ENCODE measurements around the gene CCDC110. TPM values are rescaled to one million over a fixed set of nuclear protein-coding genes. Genes with fewer than 3 reads are reported as not detected.

Gene CCDC110
- polyA plus RNA-seq, 2 of the 4 experiments (the other 2 are of a cell fraction) = 0.06 TPM; not detected in 1

- TF ChIP-seq RCOR1 (IDR thresholded peaks at IDR 0.05; ENCODE audit: low read depth, low read length) (no peak), NR3C1 (IDR thresholded peaks at IDR 0.05) (no peak)
Observed at GRCh38 chr4:185470501-185471195, 885 bp downstream of the CCDC110 start (continued).

- H3K27ac ChIP-seq = no peak overlapping the region
- ATAC-seq (no peak; a peak in 1 of 6 replicates), DNase-seq (ENCODE audit: low read depth in 1 of 2, low spot score in 1 of 2) (no peak), FAIRE-seq (no peak)
- ChIA-PET CTCF (no interaction called here), POLR2A (no interaction called here)
- H3K4me3 ChIP-seq = no peak overlapping the region
- 0 out of 3 replicates have a peak, but pooled peaks cover 4% of the 10 kb centered on the region for H3K4me1 ChIP-seq
- H3K4me2 ChIP-seq = no peak overlapping the region
- 12% methylated on average over 9 of the region's 9 CpGs for WGBS (ENCODE audit: missing lambda C conversion rate)
- TF ChIP-seq EHF (CRISPR knock-in tag; IDR thresholded peaks at IDR 0.05) = no peak
- no peak for TF ChIP-seq POLR2A (IDR thresholded peaks at IDR 0.05; ENCODE audit: low read length)
- no peak for TF ChIP-seq HOXB13 (CRISPR knock-in tag; IDR thresholded peaks at IDR 0.05; ENCODE audit: low read depth)
- TF ChIP-seq RFX5 (IDR thresholded peaks at IDR 0.05) = no peak
- TF ChIP-seq JUNB (IDR thresholded peaks at IDR 0.05) = no peak
- TF ChIP-seq RAD21 (conservative IDR thresholded peaks at IDR 0.05 in 1 of 2, IDR thresholded peaks at IDR 0.05 in 1 of 2) = no peak
- no peak for TF ChIP-seq HES2 (IDR thresholded peaks at IDR 0.05)
- no peak for TF ChIP-seq CEBPB (IDR thresholded peaks at IDR 0.05)
- TF ChIP-seq MAFK (IDR thresholded peaks at IDR 0.05; ENCODE audit: partially characterized antibody) = no peak
- no peak for TF ChIP-seq RARB (CRISPR knock-in tag; IDR thresholded peaks at IDR 0.05)
- H3K9me3 ChIP-seq = no peaks in the 10 kb centered on the region
Observed at GRCh38 chr4:185469580-185470154, 1.9 kb downstream of the CCDC110 start.

- ATAC-seq (no peak), DNase-seq (ENCODE audit: low read depth in 1 of 2, low spot score in 1 of 2) (no peak), FAIRE-seq (no peak)
- H3K27ac ChIP-seq = no peak overlapping the region
- no peak overlapping the region for H3K4me3 ChIP-seq
- no peaks in the 10 kb centered on the region for H3K9me3 ChIP-seq
- TF ChIP-seq CHD4 (IDR thresholded peaks at IDR 0.05; ENCODE audit: borderline replicate concordance) = no peak
- TF ChIP-seq PHF8 (IDR thresholded peaks at IDR 0.05; ENCODE audit: borderline replicate concordance, low read depth) = no peak
- TF ChIP-seq TFCP2L1 (CRISPR knock-in tag; IDR thresholded peaks at IDR 0.05) = no peak
- no peak for TF ChIP-seq ELK1 (IDR thresholded peaks at IDR 0.05; ENCODE audit: low read depth, low read length)
- TF ChIP-seq MYC (IDR thresholded peaks at IDR 0.05; ENCODE audit: borderline replicate concordance, low read length) = no peak
- H3K4me2 ChIP-seq = no peak overlapping the region
- ChIA-PET CTCF (interaction anchor here (0.7 kb wide), 1 partner anchor 44 kb away, joined by 3 read pairs; no protein-coding TSS in a partner anchor), POLR2A (no interaction called here)
- H3K4me1 ChIP-seq = 0 out of 3 replicates have a peak, but pooled peaks cover 4% of the 10 kb centered on the region
- 41% methylated on average over 2 of the region's 2 CpGs for WGBS (ENCODE audit: missing lambda C conversion rate)
Observed at GRCh38 chr4:185468999-185469398, 2.5 kb downstream of the CCDC110 start.

GRCh38 chr4:185467991-185468390 is 3.5 kb downstream of the CCDC110 start:
- Histone ChIP-seq H3K9me3 (no peaks in the 10 kb centered on the region), H3K4me3 (no peak overlapping the region), H3K4me1 (0 out of 3 replicates have a peak, but pooled peaks cover 4% of the 10 kb centered on the region), H3K27ac (no peak overlapping the region), H3K4me2 (no peak overlapping the region)
- DNase-seq (ENCODE audit: low read depth in 1 of 2, low spot score in 1 of 2) (no peak), FAIRE-seq (no peak), ATAC-seq (no peak)
- 72% methylated on average over 6 of the region's 8 CpGs for WGBS (ENCODE audit: missing lambda C conversion rate)
- POLR2A ChIA-PET = no interaction called here
- CTCF ChIA-PET = no interaction called here
- TF ChIP-seq MAZ (IDR thresholded peaks at IDR 0.05; ENCODE audit: borderline replicate concordance, low read depth, low read length) (no peak), E2F6 (IDR thresholded peaks at IDR 0.05; ENCODE audit: borderline replicate concordance, low read depth) (no peak), CEBPB (IDR thresholded peaks at IDR 0.05) (no peak), PBX3 (IDR thresholded peaks at IDR 0.05) (no peak), POLR2A (IDR thresholded peaks at IDR 0.05; ENCODE audit: low read length) (no peak), BCL3 (IDR thresholded peaks at IDR 0.05) (no peak), FOSB (CRISPR knock-in tag; IDR thresholded peaks at IDR 0.05) (no peak), GATA3 (IDR thresholded peaks at IDR 0.05; ENCODE audit: borderline replicate concordance) (no peak), EHMT2 (IDR thresholded peaks at IDR 0.05; ENCODE audit: low read depth) (no peak)
